ENCODE measurements around the gene SATB1.

DNA sequence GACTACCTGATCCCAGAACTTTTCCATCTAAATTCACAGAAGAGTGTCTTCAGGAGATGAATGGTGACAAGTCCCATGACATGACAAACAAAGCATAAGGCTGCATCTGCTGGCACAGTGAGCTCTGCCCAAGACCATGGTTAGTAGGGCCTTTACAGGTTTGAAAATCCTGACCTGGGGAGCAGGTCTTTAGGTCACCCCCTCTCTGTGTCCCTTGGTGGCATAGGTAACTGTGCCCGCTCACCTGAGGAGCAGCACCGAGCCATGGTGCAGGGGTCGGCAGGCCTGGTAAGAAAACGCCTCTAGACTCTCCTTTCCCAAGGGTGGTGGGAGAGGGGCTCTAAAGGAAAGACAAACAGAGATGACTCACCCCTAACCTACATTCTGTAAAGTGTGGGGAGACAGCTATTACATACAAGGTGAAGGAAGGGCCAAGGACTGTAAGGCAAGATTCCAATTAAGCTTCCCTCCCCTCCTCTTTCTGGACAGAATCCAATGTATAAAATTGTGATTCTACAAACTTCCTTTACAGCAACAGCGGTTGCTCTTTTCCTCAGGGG lies 74.0 kb downstream of the SATB1 start:
- TF ChIP-seq EZH2phosphoT487 (IDR thresholded peaks at IDR 0.05; ENCODE audit: low read depth): no peak
- TF ChIP-seq, protein P1, sequence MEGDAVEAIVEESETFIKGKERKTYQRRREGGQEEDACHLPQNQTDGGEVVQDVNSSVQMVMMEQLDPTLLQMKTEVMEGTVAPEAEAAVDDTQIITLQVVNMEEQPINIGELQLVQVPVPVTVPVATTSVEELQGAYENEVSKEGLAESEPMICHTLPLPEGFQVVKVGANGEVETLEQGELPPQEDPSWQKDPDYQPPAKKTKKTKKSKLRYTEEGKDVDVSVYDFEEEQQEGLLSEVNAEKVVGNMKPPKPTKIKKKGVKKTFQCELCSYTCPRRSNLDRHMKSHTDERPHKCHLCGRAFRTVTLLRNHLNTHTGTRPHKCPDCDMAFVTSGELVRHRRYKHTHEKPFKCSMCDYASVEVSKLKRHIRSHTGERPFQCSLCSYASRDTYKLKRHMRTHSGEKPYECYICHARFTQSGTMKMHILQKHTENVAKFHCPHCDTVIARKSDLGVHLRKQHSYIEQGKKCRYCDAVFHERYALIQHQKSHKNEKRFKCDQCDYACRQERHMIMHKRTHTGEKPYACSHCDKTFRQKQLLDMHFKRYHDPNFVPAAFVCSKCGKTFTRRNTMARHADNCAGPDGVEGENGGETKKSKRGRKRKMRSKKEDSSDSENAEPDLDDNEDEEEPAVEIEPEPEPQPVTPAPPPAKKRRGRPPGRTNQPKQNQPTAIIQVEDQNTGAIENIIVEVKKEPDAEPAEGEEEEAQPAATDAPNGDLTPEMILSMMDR (IDR thresholded peaks at IDR 0.05; ENCODE audit: low read depth, low read length): no peak
